Subcutaneous abdominal adipose tissue (tissue), 5 donors: ENCODE measurements around the gene PPP1R14C.
"Not testable (repeated sequence)": the region's sequence is repeated elsewhere in the genome, so short reads cannot be mapped to it uniquely, and the experiment has no call there.

Experiments used
- H3K27ac ChIP-seq: one replicate; pipeline ENCODE4 v1.7.0; 2013; ENCODE audit warnings: low read depth, mild to moderate bottlenecking, inconsistent platforms, low read length, moderate library complexity
- H3K27me3 ChIP-seq, 5 donors: one replicate each; pipeline ENCODE4 v1.7.0; 2013; ENCODE audit warnings: low read length in 5 of 5, inconsistent platforms in 1 of 5; ENCODE audit not compliant: control insufficient read depth in 5 of 5, insufficient read depth in 4 of 5
- H3K36me3 ChIP-seq, 5 donors: one replicate each; pipeline ENCODE4 v1.7.0; 2013; ENCODE audit warnings: low read length in 5 of 5; ENCODE audit not compliant: control insufficient read depth in 5 of 5, insufficient read depth in 5 of 5
- H3K4me1 ChIP-seq, 5 donors: one replicate each; pipeline ENCODE4 v1.7.0; 2013; ENCODE audit warnings: low read length in 5 of 5, mild to moderate bottlenecking in 3 of 5, moderate library complexity in 1 of 5; ENCODE audit not compliant: control insufficient read depth in 5 of 5, insufficient read depth in 5 of 5
- H3K4me3 ChIP-seq, 5 donors: one replicate each; pipeline ENCODE4 v1.7.0; 2013; ENCODE audit warnings: low read length in 5 of 5, low read depth in 1 of 5
- H3K9ac ChIP-seq, 5 donors: one replicate each; pipeline ENCODE4 v1.7.0; 2013; ENCODE audit warnings: low read length in 5 of 5, mild to moderate bottlenecking in 4 of 5, moderate library complexity in 3 of 5
- H3K9me3 ChIP-seq, 5 donors: one replicate each; pipeline ENCODE4 v1.7.0; 2013; ENCODE audit warnings: low read length in 5 of 5; ENCODE audit not compliant: control insufficient read depth in 5 of 5
- donor health status: healthy.
- donor health status: healthy.
- donor health status: healthy.
- donor health status: healthy.
- donor health status: healthy.

The PPP1R14C gene

DNA sequence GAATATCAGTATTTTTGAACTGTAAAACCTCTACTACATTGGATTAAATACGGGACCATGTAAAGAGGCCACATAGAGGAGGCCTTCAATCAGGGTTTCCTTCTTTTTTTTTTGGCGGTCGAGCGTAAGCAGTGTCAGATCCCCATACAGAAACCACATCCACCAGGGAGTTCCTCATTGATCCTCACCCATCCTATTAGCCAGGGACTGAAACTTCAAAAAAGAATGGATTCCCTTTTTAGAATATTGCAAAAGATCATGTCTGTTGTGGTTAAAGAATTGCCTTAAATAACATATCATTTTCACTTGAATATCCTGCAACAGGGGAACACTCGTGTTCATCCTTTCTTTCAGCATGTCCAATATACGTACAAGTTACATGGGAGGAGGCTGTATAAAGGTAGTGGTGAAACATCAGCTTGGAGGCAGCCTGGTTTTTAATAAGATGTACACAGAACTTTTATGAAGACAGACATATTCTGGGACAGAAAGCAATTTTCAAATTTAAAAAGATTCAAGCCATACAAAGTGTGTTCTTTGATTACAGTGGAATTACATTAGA is 96.1 kb downstream of the PPP1R14C start:
- H3K4me1 ChIP-seq: peaks cover 0 to 22% (median 9%) of the 10 kb centered on the region in 5 donors
- H3K27me3 ChIP-seq: peaks cover 0 to 4% (median 2%) of the 10 kb centered on the region in 5 donors
- no peak overlapping the region for H3K4me3 ChIP-seq
- H3K9me3 ChIP-seq: peaks cover 0 to 4% (median 0%) of the 10 kb centered on the region in 5 donors
- no peak overlapping the region for H3K27ac ChIP-seq
- H3K9ac ChIP-seq: no peak overlapping the region
- H3K36me3 ChIP-seq: no peaks in the 10 kb centered on the region

DNA sequence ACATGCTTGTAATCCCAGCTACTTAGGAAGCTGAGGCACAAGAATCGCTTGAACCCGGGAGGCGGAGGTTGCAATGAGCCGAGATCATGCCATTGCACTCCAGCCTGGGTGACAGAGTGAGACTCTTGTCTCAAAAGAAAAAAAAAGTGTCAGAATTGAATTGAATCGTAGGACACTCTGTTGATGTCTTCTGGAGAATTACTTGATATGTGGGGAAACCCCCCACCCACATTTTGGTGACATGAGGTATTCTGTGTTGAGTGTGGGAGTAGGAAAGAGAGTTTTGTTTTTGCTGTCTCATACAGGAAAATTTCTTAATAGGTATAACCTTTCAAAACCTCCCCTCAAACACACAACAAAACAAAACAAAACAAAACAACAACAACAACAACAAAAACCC is 98.9 kb downstream of the PPP1R14C start:
- not testable (repeated sequence) for H3K27me3 ChIP-seq, H3K27ac ChIP-seq, H3K9me3 ChIP-seq, H3K4me3 ChIP-seq, H3K9ac ChIP-seq, H3K4me1 ChIP-seq, H3K36me3 ChIP-seq

GRCh38 chr6:150243620-150244314 is 100.9 kb downstream of the PPP1R14C start:
- Histone ChIP-seq H3K27me3 (no peaks in the 10 kb centered on the region), H3K9ac (no peak overlapping the region), H3K4me3 (no peak overlapping the region), H3K9me3 (peaks cover 0 to 15% (median 8%) of the 10 kb centered on the region in 5 donors), H3K36me3 (no peaks in the 10 kb centered on the region), H3K27ac (no peak overlapping the region), H3K4me1 (no peaks in the 10 kb centered on the region)

GRCh38 chr6:150245148-150245935 is 102.5 kb downstream of the PPP1R14C start:
- H3K27ac ChIP-seq: no peak overlapping the region
- H3K9me3 ChIP-seq: peaks cover 0 to 11% (median 8%) of the 10 kb centered on the region in 5 donors
- no peak overlapping the region for H3K9ac ChIP-seq
- no peaks in the 10 kb centered on the region for H3K27me3 ChIP-seq
- no peak overlapping the region for H3K4me3 ChIP-seq
- no peaks in the 10 kb centered on the region for H3K36me3 ChIP-seq
- no peaks in the 10 kb centered on the region for H3K4me1 ChIP-seq

DNA sequence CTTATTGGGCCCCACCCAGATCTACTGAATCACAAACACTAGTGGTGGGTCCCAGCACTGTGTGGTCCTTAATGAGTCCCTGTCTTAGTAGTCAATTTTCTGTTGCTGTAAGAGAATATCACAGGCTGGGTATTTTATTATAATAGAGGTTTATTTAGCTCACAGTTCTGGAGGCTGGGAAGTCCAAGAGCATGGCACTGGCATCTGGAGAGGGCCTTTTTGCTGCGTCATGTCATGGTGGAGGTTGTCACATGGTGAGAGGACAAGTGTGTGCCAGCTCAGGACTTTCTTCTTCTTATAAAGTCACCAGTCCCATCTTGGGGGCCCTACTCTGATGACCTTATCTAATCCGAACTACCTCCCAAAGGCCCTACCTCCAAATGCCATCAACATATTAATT is 105.0 kb downstream of the PPP1R14C start:
- H3K4me3 ChIP-seq: no peak overlapping the region
- H3K9ac ChIP-seq: no peak overlapping the region
- H3K4me1 ChIP-seq: no peaks in the 10 kb centered on the region
- no peaks in the 10 kb centered on the region for H3K27me3 ChIP-seq
- no peak overlapping the region for H3K27ac ChIP-seq
- H3K9me3 ChIP-seq: peaks cover 0 to 11% (median 8%) of the 10 kb centered on the region in 5 donors
- H3K36me3 ChIP-seq: no peaks in the 10 kb centered on the region

- no peaks in the 10 kb centered on the region for H3K4me1 ChIP-seq
- H3K4me3 ChIP-seq: no peak overlapping the region
- H3K27me3 ChIP-seq: no peaks in the 10 kb centered on the region
- no peak overlapping the region for H3K9ac ChIP-seq
- no peaks in the 10 kb centered on the region for H3K36me3 ChIP-seq
- H3K27ac ChIP-seq: no peak overlapping the region
- H3K9me3 ChIP-seq: peaks cover 0 to 11% (median 8%) of the 10 kb centered on the region in 5 donors
Measured at GRCh38 chr6:150248300-150248699, 105.5 kb downstream of the PPP1R14C start.

- Histone ChIP-seq H3K4me3 (no peak overlapping the region), H3K9ac (no peak overlapping the region), H3K27me3 (no peaks in the 10 kb centered on the region), H3K4me1 (no peaks in the 10 kb centered on the region), H3K36me3 (no peaks in the 10 kb centered on the region), H3K9me3 (peaks cover 0 to 11% (median 8%) of the 10 kb centered on the region in 5 donors), H3K27ac (no peak overlapping the region)
Measured at GRCh38 chr6:150249261-150249660, 106.4 kb downstream of the PPP1R14C start.

DNA sequence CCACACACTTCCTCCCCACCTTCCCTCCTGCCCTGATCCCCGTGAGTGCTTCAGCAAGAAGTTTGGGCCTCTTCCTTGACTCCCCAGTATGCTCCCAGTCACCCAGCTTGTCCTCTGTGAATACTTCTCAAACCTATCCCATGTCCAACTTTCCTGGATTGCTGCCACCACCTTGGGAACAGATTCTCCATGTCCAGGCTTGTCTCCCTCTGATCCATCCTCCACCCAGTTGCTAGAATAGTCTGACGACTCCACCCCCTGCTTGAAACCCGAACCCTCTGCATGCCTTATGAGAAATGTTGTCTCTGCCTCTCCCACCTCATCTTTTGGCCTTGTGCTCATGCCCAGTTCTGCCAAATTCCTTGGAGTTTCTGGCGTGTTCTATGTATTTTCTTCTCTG is 108.0 kb downstream of the PPP1R14C start:
- H3K36me3 ChIP-seq: no peaks in the 10 kb centered on the region
- H3K4me1 ChIP-seq: no peaks in the 10 kb centered on the region
- H3K4me3 ChIP-seq: no peak overlapping the region
- no peak overlapping the region for H3K27ac ChIP-seq
- H3K27me3 ChIP-seq: peaks cover 0 to 3% (median 0%) of the 10 kb centered on the region in 5 donors
- H3K9ac ChIP-seq: no peak overlapping the region
- H3K9me3 ChIP-seq: peaks cover 0 to 11% (median 8%) of the 10 kb centered on the region in 5 donors

DNA sequence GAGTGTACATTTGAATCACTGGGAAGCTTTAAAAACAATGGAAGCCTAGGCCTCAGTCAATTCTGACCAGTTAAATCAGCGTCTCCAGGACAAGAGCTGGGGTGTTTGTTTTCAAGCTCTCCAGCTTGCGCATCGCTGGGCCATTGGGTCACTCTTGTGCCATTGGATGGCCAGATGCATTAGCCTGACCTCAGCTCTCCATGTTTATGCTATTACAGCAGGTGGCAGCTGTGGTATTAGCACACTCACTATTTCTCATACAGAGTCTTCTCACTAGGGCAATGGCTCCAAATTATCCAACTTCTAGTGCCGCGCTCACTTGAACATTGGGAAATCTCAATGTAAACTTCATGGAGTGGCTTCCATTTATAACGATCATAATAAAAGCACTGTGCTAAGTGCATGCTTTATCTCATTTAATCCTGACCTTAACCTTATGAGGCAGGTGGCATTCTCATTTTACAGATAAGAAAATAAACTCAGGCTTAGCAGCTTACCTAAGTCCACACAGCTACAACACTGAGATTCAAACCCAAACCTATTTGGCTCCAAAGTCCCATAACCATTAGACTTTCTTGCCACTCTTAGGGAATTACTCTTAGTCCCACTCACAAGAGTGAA is 108.8 kb downstream of the PPP1R14C start:
- no peaks in the 10 kb centered on the region for H3K4me1 ChIP-seq
- no peak overlapping the region for H3K27ac ChIP-seq
- peaks cover 0 to 11% (median 8%) of the 10 kb centered on the region in 5 donors for H3K9me3 ChIP-seq
- no peak overlapping the region for H3K9ac ChIP-seq
- H3K27me3 ChIP-seq: peaks cover 0 to 5% (median 0%) of the 10 kb centered on the region in 5 donors
- H3K4me3 ChIP-seq: no peak overlapping the region
- no peaks in the 10 kb centered on the region for H3K36me3 ChIP-seq
